K562 (cell line): ENCODE results near the gene KCNK16. TPM values are rescaled to one million over a fixed set of nuclear protein-coding genes. Genes with fewer than 3 reads are reported as not detected.

Source experiments
- ATAC-seq: fragments of 200-7000 bp; cut with Tn5 transposase; 3 replicates; pipeline ENCODE4 v1.9.1; 2020; ENCODE audit warnings: moderate library complexity
- BruUV-seq: library from RNA; stranded (reverse); fragments of 400-500 nt; replicated peaks from 2 replicates; lab custom pipeline; 2021; lab: Mats Ljungman, UMichigan
- CTCF ChIA-PET: fragments of 300-600 bp; formaldehyde crosslinking; extraction: SDS; loops from one replicate; lab custom pipeline; 2021; ENCODE audit warnings: low intra/inter-chr PET ratio; lab: Yijun Ruan, JAX
- POLR2A ChIA-PET: fragments of 300-600, 350-650 bp; sonication (Branson Sonifier 250); formaldehyde crosslinking; extraction: SDS; loops from one replicate; lab custom pipeline; 2021; ENCODE audit warnings: antibody characterized with exemption, inconsistent platforms; lab: Yijun Ruan, JAX
- DNase-seq, 4 experiments: peaks; one replicate each; pipeline versions ENCODE4 v3.0.0 to v3.0.0-alpha.2; 2011 to 2018; ENCODE audit warnings: low spot score in 3 of 4, mixed read lengths in 3 of 4; ENCODE audit errors: extremely low read depth in 1 of 4
- FAIRE-seq: peaks from 2 replicates; lab custom pipeline; 2011; peaks lifted over from hg19 to GRCh38; lab: Jason Lieb, UNC
- H2AFZ ChIP-seq: 2 replicates; pipeline ENCODE4 v1.6.0; 2011; ENCODE audit warnings: low read depth, low read length, control low read depth, inconsistent platforms
- H3K27ac ChIP-seq: fragments of 200-600 bp; 3 replicates; pipeline ENCODE4 v1.8.0; 2011; ENCODE audit warnings: low read depth, mild to moderate bottlenecking, control low read depth, inconsistent platforms, low read length, moderate library complexity, mixed read lengths; ENCODE audit errors: extremely low read depth
- H3K27me3 ChIP-seq, 2 experiments: fragments of 300-600 bp in 1 of 2; 2 replicates in 1 of 2; 3 replicates in 1 of 2; pipeline versions ENCODE4 v1.6.0 to v1.8.0; 2011; ENCODE audit warnings: inconsistent platforms in 2 of 2, low read length in 2 of 2, mild to moderate bottlenecking in 1 of 2, mixed read lengths in 1 of 2, moderate library complexity in 1 of 2; ENCODE audit not compliant: control insufficient read depth in 2 of 2, insufficient read depth in 2 of 2
- H3K36me3 ChIP-seq: fragments of 300-600 bp; 3 replicates; pipeline ENCODE4 v1.8.0; 2011; ENCODE audit warnings: mild to moderate bottlenecking, low read length, inconsistent platforms; ENCODE audit not compliant: control insufficient read depth, insufficient read depth
- H3K4me1 ChIP-seq, 2 experiments: fragments of 200-600 bp in 1 of 2; replicated peaks in 1 of 2; 2 replicates in 1 of 2; 3 replicates in 1 of 2; pipeline versions ENCODE4 v1.5.1 to v1.8.0; 2011; ENCODE audit warnings: inconsistent platforms in 2 of 2, low read length in 2 of 2, mild to moderate bottlenecking in 1 of 2, mixed read lengths in 1 of 2, moderate library complexity in 1 of 2; ENCODE audit not compliant: control insufficient read depth in 2 of 2, insufficient read depth in 2 of 2
- H3K4me2 ChIP-seq: 2 replicates; pipeline ENCODE4 v1.6.1; 2011; ENCODE audit warnings: low read length, control low read depth, inconsistent platforms, mixed read lengths; ENCODE audit not compliant: insufficient read depth
- H3K4me3 ChIP-seq: fragments of 200-600 bp; sonication (generic), shearing (Covaris generic); 2 replicates; pipeline ENCODE4 v1.5.1; 2016; ENCODE audit warnings: control low read depth, inconsistent platforms
- H3K79me2 ChIP-seq: fragments of 200-600 bp; 3 replicates; pipeline ENCODE4 v1.8.0; 2011; ENCODE audit warnings: low read length, inconsistent platforms; ENCODE audit not compliant: control insufficient read depth, insufficient read depth
- H3K9ac ChIP-seq, 2 experiments: 2 replicates each; pipeline versions ENCODE4 v1.6.0 to v1.6.1; 2011; ENCODE audit warnings: low read depth in 2 of 2, low read length in 2 of 2, control low read depth in 1 of 2, inconsistent platforms in 1 of 2, mild to moderate bottlenecking in 1 of 2, mixed read lengths in 1 of 2; ENCODE audit not compliant: insufficient read depth in 1 of 2
- H3K9me1 ChIP-seq: one replicate; pipeline ENCODE4 v1.6.0; 2011; ENCODE audit warnings: inconsistent platforms, mild to moderate bottlenecking, low read length, moderate library complexity; ENCODE audit not compliant: control insufficient read depth, insufficient read depth
- H3K9me3 ChIP-seq: replicated peaks from 2 replicates; pipeline ENCODE4 v1.5.1; 2011; ENCODE audit warnings: low read depth, low read length, inconsistent platforms; ENCODE audit not compliant: control insufficient read depth, insufficient read depth
- H4K20me1 ChIP-seq: replicated peaks from 2 replicates; pipeline ENCODE4 v1.6.1; 2011; ENCODE audit warnings: low read length, inconsistent platforms, mixed read lengths; ENCODE audit not compliant: control insufficient read depth, insufficient read depth
- ARID1B ChIP-seq: fragments of 450-650 bp; IDR thresholded peaks from 2 replicates; pipeline ENCODE4 v1.6.1; 2016; ENCODE audit warnings: antibody characterized with exemption, mild to moderate bottlenecking, inconsistent platforms
- CBX8 ChIP-seq: fragments of 200-600 bp; sonication (generic); IDR thresholded peaks from 2 replicates; pipeline ENCODE4 v1.6.1; 2012; ENCODE audit warnings: borderline replicate concordance, mixed run types, low read depth, mild to moderate bottlenecking, moderate library complexity, mixed read lengths, low read length, control low read depth, inconsistent platforms; ENCODE audit not compliant: poor library complexity, severe bottlenecking; ENCODE audit errors: extremely low read depth
- CGGBP1 ChIP-seq: fragments of 250-450 bp; sonication (Bioruptor Pico); IDR thresholded peaks from 2 replicates; pipeline ENCODE4 v1.9.0; 2021; ENCODE audit warnings: mild to moderate bottlenecking
- CHD1 ChIP-seq: fragments of 200-600 bp; sonication (generic); IDR thresholded peaks from one replicate; pipeline ENCODE4 v1.6.1; 2012; ENCODE audit warnings: mild to moderate bottlenecking, moderate library complexity, low read length, inconsistent platforms
- FOXJ3 ChIP-seq: sonication (generic); formaldehyde crosslinking; IDR thresholded peaks from 2 replicates; pipeline ENCODE4 v1.4.0; 2020; ENCODE audit warnings: mild to moderate bottlenecking, missing genetic modification reagents
- JUN ChIP-seq, 2 experiments: sonication (generic) in 1 of 2; formaldehyde crosslinking in 1 of 2; IDR thresholded peaks; 2 replicates each; pipeline versions ENCODE4 v1.6.1 to v1.8.0; 2012 to 2022; ENCODE audit warnings: borderline replicate concordance in 2 of 2, mild to moderate bottlenecking in 2 of 2, improper control_type of control experiment in 1 of 2, low read depth in 1 of 2, low read length in 1 of 2, missing genetic modification reagents in 1 of 2
- KLF16 ChIP-seq: IDR thresholded peaks from 2 replicates; pipeline ENCODE4 v1.6.1; 2016; ENCODE audit warnings: antibody characterized with exemption
- MEF2D ChIP-seq: conservative IDR thresholded peaks from 2 replicates; pipeline ENCODE4 v1.6.1; 2016; ENCODE audit warnings: low read depth, missing genetic modification characterization, missing compliant biosample characterization
- SMAD3 ChIP-seq: fragments of 450-650 bp; formaldehyde crosslinking; conservative IDR thresholded peaks from 2 replicates; pipeline ENCODE4 v1.4.0; 2020; ENCODE audit warnings: mild to moderate bottlenecking
- TCF15 ChIP-seq: fragments of 250-450 bp; sonication (Bioruptor Pico); IDR thresholded peaks from 2 replicates; pipeline ENCODE4 v1.8.0; 2022; ENCODE audit warnings: moderate library complexity, mild to moderate bottlenecking, inconsistent platforms
- TGIF2 ChIP-seq: sonication (generic); formaldehyde crosslinking; IDR thresholded peaks from 2 replicates; pipeline ENCODE4 v1.8.1; 2022; ENCODE audit warnings: mild to moderate bottlenecking, missing genetic modification reagents, moderate library complexity
- ZHX1 ChIP-seq: fragments of 150-350 bp; conservative IDR thresholded peaks from 2 replicates; pipeline ENCODE4 v1.6.1; 2014; ENCODE audit warnings: low read length
- ZNF75A ChIP-seq: fragments of 450-650 bp; formaldehyde crosslinking; IDR thresholded peaks from 2 replicates; pipeline ENCODE4 v1.4.0; 2020; ENCODE audit warnings: mild to moderate bottlenecking
- WGBS: fragments of 100-300 bp; shearing (Covaris generic); methylation state at CpG from one replicate; pipeline ENCODE4 v1.1.6; 2016; ENCODE audit warnings: low coverage, mixed read lengths; ENCODE audit not compliant: insufficient coverage; ENCODE audit errors: missing lambda C conversion rate; 5-methylcytosine and 5-hydroxymethylcytosine counted together
- in situ Hi-C: fragments of 300-500 bp; cut with MboI; formaldehyde crosslinking; loops from 4 replicates; pipeline ENCODE4 v1.15.0; 2018; ENCODE audit warnings: inconsistent platforms, mixed read lengths
- intact Hi-C: fragments of 100-400 bp; cut with micrococcal nuclease; formaldehyde crosslinking; loops from 2 replicates; pipeline ENCODE4 v1.14.2; 2022
- polyA plus RNA-seq, 8 experiments: library from polyadenylated mRNA; depleted of rRNA in 4 of 8; stranded (reverse) in 5 of 8; unstranded in 3 of 8; fragments of >200 nt; fragmentation: Nextera tagmentation in 2 of 8; fragmentation: Illumina TruSeq in 1 of 8; extraction: Ambion mirVana in 2 of 8; extraction: Trizol in 1 of 8; gene quantifications; 2 replicates each; pipeline versions ENCODE4 v1.2.1 to v1.2.3, GENCODE V29; 2011 to 2014; ENCODE audit warnings: inconsistent platforms in 1 of 8, missing spikeins in 1 of 8
- total RNA-seq, 7 experiments: library from RNA; depleted of rRNA in 6 of 7; stranded (reverse); fragments of >200 nt in 6 of 7; fragmentation: Illumina TruSeq in 2 of 7; extraction: Trizol in 2 of 7; gene quantifications; 2 replicates each; pipeline versions ENCODE4 v1.2.1 to v1.2.3, GENCODE V29; 2011 to 2021; ENCODE audit warnings: low replicate concordance in 1 of 7

KCNK16 gene
- total and polyA plus RNA-seq, 9 of the 15 experiments (the other 6 are each of a cell fraction or from before 2014, with no cell fraction given) = not detected

GRCh38 chr6:39327507-39327906 lies 5.0 kb upstream of the KCNK16 start:
- H3K27me3 ChIP-seq = peaks cover 24 to 55% of the 10 kb centered on the region in 2 experiments; a peak in 4 of 5 replicates
- CTCF ChIA-PET = interaction anchor here (0.6 kb wide), 1 partner anchor 257 kb away, joined by 3 read pairs; no protein-coding TSS in a partner anchor
- FAIRE-seq = no peak

GRCh38 chr6:39321761-39322160 lies 741 bp downstream of the KCNK16 start:
- in situ Hi-C loops = no loop called here
- no peaks in the 10 kb centered on the region for H3K9me1 ChIP-seq
- no peaks in the 10 kb centered on the region for H3K4me1 ChIP-seq
- TF ChIP-seq ZNF75A (CRISPR knock-in tag) (no peak), CGGBP1 (CRISPR knock-in tag) (no peak), JUN (IDR thresholded peaks at IDR 0.05; ENCODE audit: borderline replicate concordance, low read depth, low read length) (no peak), JUN (CRISPR knock-in tag; IDR thresholded peaks at IDR 0.05; ENCODE audit: borderline replicate concordance) (no peak), MEF2D (no peak), KLF16 (no peak), ARID1B (no peak), ZHX1 (no peak), SMAD3 (CRISPR knock-in tag) (no peak), TGIF2 (no peak)
- no peak overlapping the region for H3K27ac ChIP-seq
- H3K9ac ChIP-seq = no peak overlapping the region
- ATAC-seq (no peak), FAIRE-seq (no peak), DNase-seq (no peak)
- 0% methylated on average over 5 of the region's 5 CpGs for WGBS
- intact Hi-C loops = no loop called here
- ChIA-PET POLR2A (no interaction called here), CTCF (interaction anchor here (0.6 kb wide), 1 partner anchor 13 kb away, joined by 3 read pairs; no protein-coding TSS in a partner anchor)
- H2AFZ ChIP-seq = no peak overlapping the region
- H4K20me1 ChIP-seq = peaks cover 11% of the 10 kb centered on the region
- no peaks in the 10 kb centered on the region for H3K79me2 ChIP-seq
- H3K27me3 ChIP-seq = peaks cover 13 to 72% of the 10 kb centered on the region in 2 experiments; a peak in 4 of 5 replicates
- no peaks in the 10 kb centered on the region for H3K9me3 ChIP-seq
- no peak overlapping the region for H3K4me3 ChIP-seq
- no peak overlapping the region for H3K4me2 ChIP-seq
- no peaks in the 10 kb centered on the region for H3K36me3 ChIP-seq
- BruUV-seq = no TSS peak

More at GRCh38 chr6:39327507-39327906, 5.0 kb upstream of the KCNK16 start:
- Histone ChIP-seq H3K36me3 (no peaks in the 10 kb centered on the region), H3K4me2 (no peak overlapping the region), H3K4me3 (no peak overlapping the region), H3K79me2 (no peaks in the 10 kb centered on the region), H3K27ac (no peak overlapping the region), H2AFZ (no peak overlapping the region), H3K4me1 (no peaks in the 10 kb centered on the region), H4K20me1 (peaks cover 3% of the 10 kb centered on the region; the same call in 1 of the 2 replicates), H3K9ac (no peak overlapping the region), H3K9me1 (no peaks in the 10 kb centered on the region), H3K9me3 (no peaks in the 10 kb centered on the region)
- no peak for ATAC-seq
- intact Hi-C loops = no loop called here
- POLR2A ChIA-PET = interaction anchor here (0.6 to 0.8 kb wide), 2 partner anchors 19 to 464 kb away, joined by 4 read pairs; no protein-coding TSS in a partner anchor
- DNase-seq = no peak
- in situ Hi-C loops = no loop called here
- 0% methylated on average over 5 of the region's 5 CpGs for WGBS
- TF ChIP-seq ZNF75A (CRISPR knock-in tag) (no peak), FOXJ3 (CRISPR knock-in tag) (no peak), CHD1 (no peak), TCF15 (CRISPR knock-in tag) (no peak), CBX8 (no peak)
- BruUV-seq = no TSS peak
